Upper lobe of left lung (tissue), 4 donors: ENCODE measurements around the gene ST8SIA5.

Experiments
- EP300 ChIP-seq, 4 donors: sonication (generic); formaldehyde crosslinking; IDR thresholded peaks; one replicate each; pipeline ENCODE4 v1.5.1; 2017; ENCODE audit warnings: antibody characterized with exemption in 4 of 4, control low read depth in 2 of 4
- POLR2A ChIP-seq, 4 donors: fragments of 450-650 bp; IDR thresholded peaks; one replicate each; pipeline ENCODE4 v1.5.1; 2016 to 2017; ENCODE audit warnings: antibody characterized with exemption in 4 of 4, mild to moderate bottlenecking in 2 of 4
- TF ChIP-seq, protein P1 (sequence below), 6 experiments: fragments of 450-650 bp in 4 of 6; fragments of 200-600 bp in 2 of 6; sonication (generic) in 2 of 6; IDR thresholded peaks; one replicate each; pipeline ENCODE4 v1.5.1; 2016 to 2019; ENCODE audit warnings: antibody characterized with exemption in 6 of 6

DNA sequence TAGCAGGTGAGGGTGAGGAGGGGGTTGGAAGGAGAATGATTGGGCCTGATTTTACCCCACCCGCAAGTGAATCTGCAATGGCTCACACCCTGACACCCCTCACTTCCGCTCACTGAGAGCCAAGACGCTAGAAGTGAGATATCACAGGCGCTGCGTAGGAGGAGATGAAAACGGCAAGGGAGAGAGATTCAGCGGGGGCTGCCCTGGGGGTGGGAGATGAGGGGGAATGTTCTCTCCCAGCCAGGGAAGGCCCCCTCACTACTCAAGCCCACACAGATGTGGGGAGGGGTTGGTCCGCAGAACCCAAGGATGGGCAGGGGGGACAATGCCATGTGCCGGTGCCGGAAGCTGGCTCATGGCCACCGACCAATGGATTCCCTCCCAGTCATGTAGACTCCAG, 132.7 kb downstream of the ST8SIA5 start:
- TF ChIP-seq, protein P1, sequence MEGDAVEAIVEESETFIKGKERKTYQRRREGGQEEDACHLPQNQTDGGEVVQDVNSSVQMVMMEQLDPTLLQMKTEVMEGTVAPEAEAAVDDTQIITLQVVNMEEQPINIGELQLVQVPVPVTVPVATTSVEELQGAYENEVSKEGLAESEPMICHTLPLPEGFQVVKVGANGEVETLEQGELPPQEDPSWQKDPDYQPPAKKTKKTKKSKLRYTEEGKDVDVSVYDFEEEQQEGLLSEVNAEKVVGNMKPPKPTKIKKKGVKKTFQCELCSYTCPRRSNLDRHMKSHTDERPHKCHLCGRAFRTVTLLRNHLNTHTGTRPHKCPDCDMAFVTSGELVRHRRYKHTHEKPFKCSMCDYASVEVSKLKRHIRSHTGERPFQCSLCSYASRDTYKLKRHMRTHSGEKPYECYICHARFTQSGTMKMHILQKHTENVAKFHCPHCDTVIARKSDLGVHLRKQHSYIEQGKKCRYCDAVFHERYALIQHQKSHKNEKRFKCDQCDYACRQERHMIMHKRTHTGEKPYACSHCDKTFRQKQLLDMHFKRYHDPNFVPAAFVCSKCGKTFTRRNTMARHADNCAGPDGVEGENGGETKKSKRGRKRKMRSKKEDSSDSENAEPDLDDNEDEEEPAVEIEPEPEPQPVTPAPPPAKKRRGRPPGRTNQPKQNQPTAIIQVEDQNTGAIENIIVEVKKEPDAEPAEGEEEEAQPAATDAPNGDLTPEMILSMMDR (IDR thresholded peaks at IDR 0.05), result no peak
- TF ChIP-seq EP300 (IDR thresholded peaks at IDR 0.05) (no peak), POLR2A (IDR thresholded peaks at IDR 0.05) (no peak)
